HG03095 (cell line): Measurements from ENCODE around the gene SF3B2.
A peak's percentile ranks its signal among the peaks of the same experiment; 100 is the strongest.
"Not testable (repeated sequence)": the region's sequence is repeated elsewhere in the genome, so short reads cannot be mapped to it uniquely, and the experiment has no call there.

Experiments
- ATAC-seq: cut with Tn5 transposase; IDR thresholded peaks from one replicate; pipeline ENCODE4 v1.9.1; 2021; ENCODE audit warnings: moderate library complexity; ENCODE audit not compliant: unreplicated experiment

SF3B2 gene

GRCh38 chr11:66016793-66017177 lies 35.4 kb upstream of the SF3B2 start:
- no peak for ATAC-seq

- no peak for ATAC-seq
Observed at GRCh38 chr11:66017321-66017720, 34.8 kb upstream of the SF3B2 start.

GRCh38 chr11:66020212-66020611 lies 32.0 kb upstream of the SF3B2 start:
- ATAC-seq, result no peak

- no peak for ATAC-seq
Observed at GRCh38 chr11:66020618-66021357, 31.4 kb upstream of the SF3B2 start.

- ATAC-seq, result no peak
Observed at GRCh38 chr11:66022401-66023185, 29.6 kb upstream of the SF3B2 start.

- not testable (repeated sequence) for ATAC-seq
Observed at GRCh38 chr11:66023186-66023440, 29.1 kb upstream of the SF3B2 start.

- ATAC-seq, result no peak
Observed at GRCh38 chr11:66026017-66026529, 26.1 kb upstream of the SF3B2 start, which contains the start of gene CATSPER1. CATSPER1 (minus strand) TSS chr11:66026479; CDS start chr11:66026379, 100 bp downstream.

GRCh38 chr11:66032957-66033735 lies 19.0 kb upstream of the SF3B2 start:
- no peak for ATAC-seq

GRCh38 chr11:66035653-66036333 lies 16.4 kb upstream of the SF3B2 start:
- no peak for ATAC-seq

GRCh38 chr11:66036334-66036710 lies 15.8 kb upstream of the SF3B2 start:
- ATAC-seq, result no peak

GRCh38 chr11:66037327-66037726 lies 14.8 kb upstream of the SF3B2 start:
- no peak for ATAC-seq

GRCh38 chr11:66039765-66040164 lies 12.4 kb upstream of the SF3B2 start:
- no peak for ATAC-seq

- ATAC-seq, result no peak
Observed at GRCh38 chr11:66042227-66042995, 9.8 kb upstream of the SF3B2 start.

- no peak for ATAC-seq
Observed at GRCh38 chr11:66042996-66043906, 8.9 kb upstream of the SF3B2 start.

- ATAC-seq, result no peak
Observed at GRCh38 chr11:66044757-66045156, 7.4 kb upstream of the SF3B2 start.

GRCh38 chr11:66045177-66045639 lies 7.0 kb upstream of the SF3B2 start:
- peak; percentile 64 for ATAC-seq

- no peak for ATAC-seq
Observed at GRCh38 chr11:66046901-66047300, 5.3 kb upstream of the SF3B2 start.

GRCh38 chr11:66047541-66048365 lies 4.4 kb upstream of the SF3B2 start:
- no peak for ATAC-seq
